Anterior cingulate cortex (tissue), 58 donors: ENCODE measurements around the gene PRKCZ.

Source experiments
- DNase-seq, 58 donors: peaks; one replicate each; lab custom pipeline; 2025; lab: John Stamatoyannopoulos, UW

The PRKCZ gene

GRCh38 chr1:2199042-2199810, 149.0 kb downstream of the PRKCZ start:
- peak in 53 of 58 donors; percentile 31 to 88 (median 68) for DNase-seq

- no peak for DNase-seq
These were observed 150.2 kb downstream of the PRKCZ start for GRCh38 chr1:2200308-2200943.

- DNase-seq: no peak
These were observed 150.9 kb downstream of the PRKCZ start for GRCh38 chr1:2201062-2201461.

- no peak for DNase-seq
These were observed 151.9 kb downstream of the PRKCZ start for GRCh38 chr1:2202008-2202575.

- no peak for DNase-seq
These were observed 152.8 kb downstream of the PRKCZ start for GRCh38 chr1:2202843-2203601.

- DNase-seq: no peak
These were observed 153.6 kb downstream of the PRKCZ start for GRCh38 chr1:2203671-2204414.

GRCh38 chr1:2204415-2205190, 154.4 kb downstream of the PRKCZ start:
- DNase-seq: peak in 33 of 58 donors; percentile 50 to 98 (median 83)

- peak in 54 of 58 donors; percentile 26 to 98 (median 90) for DNase-seq
These were observed 155.2 kb downstream of the PRKCZ start for GRCh38 chr1:2205191-2205952.

GRCh38 chr1:2206813-2207487, 156.7 kb downstream of the PRKCZ start:
- no peak for DNase-seq

GRCh38 chr1:2208309-2209239, 158.4 kb downstream of the PRKCZ start:
- no peak for DNase-seq

- no peak for DNase-seq
These were observed 159.3 kb downstream of the PRKCZ start for GRCh38 chr1:2209400-2210083.

- no peak for DNase-seq
These were observed 160.0 kb downstream of the PRKCZ start for GRCh38 chr1:2210084-2210653.

GRCh38 chr1:2210786-2211185, 160.6 kb downstream of the PRKCZ start:
- no peak for DNase-seq

- DNase-seq: no peak
These were observed 162.0 kb downstream of the PRKCZ start for GRCh38 chr1:2212274-2212531.

- DNase-seq: peak in 57 of 58 donors; percentile 33 to 93 (median 80)
These were observed 162.6 kb downstream of the PRKCZ start for GRCh38 chr1:2212532-2213491.
